Astrocyte of the cerebellum (primary cell): Measurements from ENCODE around the gene POR.
"Not testable (repeated sequence)": the region's sequence is repeated elsewhere in the genome, so short reads cannot be mapped to it uniquely, and the experiment has no call there.

Experiments
- DNase-seq: peaks from one replicate; pipeline ENCODE4 v3.0.0-alpha.2; 2011; ENCODE audit warnings: low read depth
- H3K4me3 ChIP-seq: 2 replicates; pipeline ENCODE4 v1.5.1; 2011; ENCODE audit warnings: mild to moderate bottlenecking, low read depth, low read length, moderate library complexity
- in situ Hi-C: cut with HindIII; loops from 2 replicates; pipeline ENCODE4 v1.10.0; 2017; ENCODE audit warnings: low sequenced_read_pairs
- TF ChIP-seq, protein P1 (sequence below): IDR thresholded peaks from 2 replicates; pipeline ENCODE4 v1.5.1; 2012; ENCODE audit warnings: low read length, low read depth, moderate library complexity, mild to moderate bottlenecking; ENCODE audit errors: missing control alignments

Gene POR

DNA sequence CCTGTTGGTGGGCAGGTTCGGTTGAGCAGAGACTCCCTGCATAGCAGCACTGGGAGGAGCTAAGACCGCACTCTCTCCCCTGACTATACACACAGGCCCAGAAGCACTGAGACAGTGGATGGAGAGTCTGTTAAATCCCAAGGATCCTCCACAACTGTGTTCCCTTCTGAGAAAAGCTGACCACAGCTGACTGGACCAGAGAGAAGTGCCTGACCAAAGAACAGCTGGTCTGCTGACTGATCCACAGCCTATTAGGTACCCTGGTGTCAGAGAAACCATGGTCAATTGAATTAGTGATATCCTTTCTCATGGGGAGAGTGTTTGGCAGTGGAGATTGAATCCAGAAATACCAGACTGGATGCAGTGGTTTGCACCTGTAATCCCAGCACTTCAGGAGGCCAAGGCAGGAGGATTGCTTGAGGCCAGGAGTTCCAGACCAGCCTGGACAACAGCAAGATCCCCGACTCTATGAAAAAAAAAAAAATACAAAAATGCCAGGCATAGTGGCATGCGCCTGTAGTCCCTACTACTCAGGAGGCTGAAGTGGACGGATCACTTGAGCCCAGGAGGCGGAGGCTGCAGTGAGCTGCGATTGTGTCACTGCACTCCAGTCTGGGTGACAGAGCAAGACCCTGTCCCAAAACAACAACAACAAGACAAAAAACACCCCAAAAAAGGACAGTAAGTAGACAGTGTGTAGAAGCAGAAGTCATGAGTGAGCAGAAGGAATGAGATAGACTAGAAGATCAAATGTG is 107.2 kb downstream of the POR start:
- TF ChIP-seq, protein P1, sequence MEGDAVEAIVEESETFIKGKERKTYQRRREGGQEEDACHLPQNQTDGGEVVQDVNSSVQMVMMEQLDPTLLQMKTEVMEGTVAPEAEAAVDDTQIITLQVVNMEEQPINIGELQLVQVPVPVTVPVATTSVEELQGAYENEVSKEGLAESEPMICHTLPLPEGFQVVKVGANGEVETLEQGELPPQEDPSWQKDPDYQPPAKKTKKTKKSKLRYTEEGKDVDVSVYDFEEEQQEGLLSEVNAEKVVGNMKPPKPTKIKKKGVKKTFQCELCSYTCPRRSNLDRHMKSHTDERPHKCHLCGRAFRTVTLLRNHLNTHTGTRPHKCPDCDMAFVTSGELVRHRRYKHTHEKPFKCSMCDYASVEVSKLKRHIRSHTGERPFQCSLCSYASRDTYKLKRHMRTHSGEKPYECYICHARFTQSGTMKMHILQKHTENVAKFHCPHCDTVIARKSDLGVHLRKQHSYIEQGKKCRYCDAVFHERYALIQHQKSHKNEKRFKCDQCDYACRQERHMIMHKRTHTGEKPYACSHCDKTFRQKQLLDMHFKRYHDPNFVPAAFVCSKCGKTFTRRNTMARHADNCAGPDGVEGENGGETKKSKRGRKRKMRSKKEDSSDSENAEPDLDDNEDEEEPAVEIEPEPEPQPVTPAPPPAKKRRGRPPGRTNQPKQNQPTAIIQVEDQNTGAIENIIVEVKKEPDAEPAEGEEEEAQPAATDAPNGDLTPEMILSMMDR, result no peak
- in situ Hi-C loops, result no loop called here
- DNase-seq, result no peak
- H3K4me3 ChIP-seq, result no peak overlapping the region

DNA sequence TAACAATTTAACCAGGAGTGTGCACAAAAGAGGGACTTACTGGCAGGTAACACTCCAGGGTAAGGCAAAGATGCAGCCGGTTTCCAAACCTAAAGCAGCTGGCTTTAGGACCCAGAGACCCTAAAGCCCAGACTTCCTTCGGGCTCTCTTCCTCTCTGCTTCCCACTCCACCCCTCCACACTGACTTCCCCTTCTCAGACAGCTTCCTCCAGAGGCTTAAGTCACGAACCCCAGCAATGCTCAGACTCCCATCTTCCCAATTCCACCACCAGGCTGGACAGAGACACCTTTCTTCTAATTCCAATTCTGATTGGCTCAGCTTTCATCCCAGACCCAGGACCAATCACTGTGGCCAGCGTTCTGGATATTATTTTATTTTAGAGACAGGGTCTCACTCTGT is 108.0 kb downstream of the POR start:
- TF ChIP-seq, protein P1, result no peak
- in situ Hi-C loops, result no loop called here
- H3K4me3 ChIP-seq, result no peak overlapping the region
- DNase-seq, result no peak

DNA sequence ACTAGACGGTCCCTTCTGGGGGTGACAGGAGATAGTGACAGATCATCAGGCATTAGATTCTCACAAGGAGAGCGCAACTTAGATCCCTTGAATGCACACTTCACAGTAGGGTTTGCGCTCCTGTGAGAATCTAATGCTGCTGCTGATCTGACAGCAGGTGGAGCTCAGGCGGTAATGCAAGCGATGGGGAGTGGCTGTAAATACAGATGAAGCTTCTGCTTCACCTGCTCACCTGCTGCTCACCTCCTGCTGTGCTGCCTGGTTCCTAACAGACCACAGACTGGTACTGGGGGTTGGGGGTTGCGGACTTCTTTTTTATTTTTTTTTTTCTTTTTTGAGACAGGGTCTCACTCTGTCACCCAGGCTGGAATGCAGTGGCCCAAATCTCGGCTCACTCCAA is 114.7 kb downstream of the POR start:
- not testable (repeated sequence) for DNase-seq, H3K4me3 ChIP-seq
- in situ Hi-C loops, result loop anchor here (25.0 kb wide), 1 partner anchor 108 kb away; no protein-coding TSS in a partner anchor

DNA sequence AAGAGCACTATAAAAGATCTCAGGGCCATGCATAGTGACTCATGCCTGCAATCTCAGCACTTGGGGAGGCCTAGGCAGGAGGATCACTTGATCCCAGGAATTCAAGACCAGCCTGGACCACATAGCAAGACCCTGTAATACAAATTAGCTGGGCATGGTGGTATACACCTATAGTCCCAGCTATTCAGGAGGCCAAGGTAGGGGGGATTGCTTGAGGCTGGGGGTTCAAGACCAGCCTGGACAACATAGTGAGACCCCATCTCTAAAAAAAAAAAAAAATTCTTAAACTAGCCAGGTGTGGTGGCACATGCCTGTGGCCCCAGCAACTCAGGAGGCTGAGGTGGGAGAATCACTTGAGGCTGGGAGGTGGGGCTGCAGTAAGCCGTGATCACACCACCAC is 117.0 kb downstream of the POR start:
- no peak for DNase-seq
- H3K4me3 ChIP-seq, result no peak overlapping the region
- TF ChIP-seq, protein P1, result no peak
- in situ Hi-C loops, result loop anchor here (25.0 kb wide), 1 partner anchor 105 kb away; no protein-coding TSS in a partner anchor
